Pancreas (tissue), 10 donors: Measurements from ENCODE around the gene PKP4. TPM values are rescaled to one million over a fixed set of nuclear protein-coding genes. Genes with fewer than 3 reads are reported as not detected.

Experiments
- ATAC-seq, 4 donors: fragments of 200-7000 bp; cut with Tn5 transposase; one replicate each; pipeline versions ENCODE4 v1.8.0 to v1.9.1; 2020; ENCODE audit warnings: mild to moderate bottlenecking in 4 of 4, moderate library complexity in 4 of 4
- DNase-seq, 6 donors: peaks; one replicate each; pipeline ENCODE4 v3.0.0-alpha.2; 2020
- FAIRE-seq: peaks from 2 replicates; lab custom pipeline; 2012; peaks lifted over from hg19 to GRCh38; lab: Jason Lieb, UNC
- H3K27ac ChIP-seq, 4 donors: fragments of 200-600 bp; sonication (generic); 1 replicate in 3 of 4; 2 replicates in 1 of 4; pipeline versions ENCODE4 v1.5.0 to v1.8.0; 2020
- H3K27me3 ChIP-seq, 4 donors: fragments of 200-600 bp; one replicate each; pipeline ENCODE4 v1.8.0; 2021
- H3K36me3 ChIP-seq, 3 donors: fragments of 200-600 bp; sonication (generic) in 1 of 3; one replicate each; pipeline versions ENCODE4 v1.5.0 to v1.8.0; 2020 to 2021
- H3K4me1 ChIP-seq, 3 donors: fragments of 200-600 bp; one replicate each; pipeline ENCODE4 v1.8.0; 2021
- H3K4me3 ChIP-seq, 4 donors: fragments of 200-600 bp; sonication (generic) in 2 of 4; one replicate each; pipeline versions ENCODE4 v1.5.0 to v1.8.0; 2020 to 2021
- H3K9me3 ChIP-seq, 4 donors: fragments of 200-600 bp; one replicate each; pipeline ENCODE4 v1.8.0; 2021
- CTCF ChIP-seq, 4 donors: fragments of 200-600 bp; sonication (generic) in 3 of 4; IDR thresholded peaks; one replicate each; pipeline versions ENCODE4 v1.5.0 to v1.8.0; 2021; ENCODE audit warnings: antibody characterized with exemption in 4 of 4
- WGBS, 2 donors: extraction: QIAGEN DNeasy Blood & Tissue Kit; methylation state at CpG; one replicate each; pipeline ENCODE4 v1.1.7; 2013; 5-methylcytosine and 5-hydroxymethylcytosine counted together
- intact Hi-C, 3 donors: fragments of 100-400 bp; cut with DNase I; formaldehyde crosslinking; loops; one replicate each; pipeline versions ENCODE4 v1.11.1 to v1.14.2; 2022
- polyA plus RNA-seq, 2 donors: library from polyadenylated mRNA; stranded (reverse); fragments of 200-250 nt; gene quantifications; one replicate each; pipeline ENCODE4 v1.2.3, GENCODE V29; 2013
- total RNA-seq, 6 donors: library from RNA; stranded (reverse); fragmentation: NEBNext Ultra II Directional in 4 of 6; extraction: Animal tissue kit (Norgen Biotek cat#: 25700) in 4 of 6; gene quantifications; one replicate each; pipeline versions ENCODE4 v1.2.1 to v1.2.4, GENCODE V29; 2021 to 2023
- donor health status: healthy with polysubstance abuse.
- donor health status: DM: no; HTN: no; CAD: no; lungs with moderate emphysema.
- donor health status: DM: no; HTN: no; CAD: no.
- donor health status: control.
- donor health status: control.
- donor health status: Bipolar disorder and iron deficiency.
- donor health status: DM: yes; HTN: yes; CAD: no.
- donor health status: DM: no; HTN: no; CAD: no.
- donor health status: DM: no; HTN: no; CAD: no.
- donor health status: DM: yes; HTN: yes; CAD: no.

Gene PKP4
- total and polyA plus RNA-seq, 8 donors = 20.4 to 46.2 (median 28.8) TPM

- Histone ChIP-seq H3K27ac (no peak overlapping the region), H3K27me3 (no peaks in the 10 kb centered on the region), H3K36me3 (no peaks in the 10 kb centered on the region), H3K9me3 (no peaks in the 10 kb centered on the region), H3K4me3 (no peak overlapping the region), H3K4me1 (no peaks in the 10 kb centered on the region)
- DNase-seq (no peak), FAIRE-seq (no peak), ATAC-seq (no peak)
- no peak for TF ChIP-seq CTCF (IDR thresholded peaks at IDR 0.05)
- intact Hi-C loops = no loop called here
- WGBS, 2 donors = 95 to 96% methylated on average over 5 of the region's 5 CpGs
Observed at GRCh38 chr2:158533009-158533408, 76.3 kb downstream of the PKP4 start.

GRCh38 chr2:158539176-158540005, 82.6 kb downstream of the PKP4 start:
- Histone ChIP-seq H3K36me3 (no peaks in the 10 kb centered on the region), H3K27ac (peak overlapping the region; percentile 19 to 62 (median 38)), H3K27me3 (no peaks in the 10 kb centered on the region), H3K4me1 (peaks cover 14 to 18% (median 14%) of the 10 kb centered on the region in 3 donors), H3K4me3 (no peak overlapping the region), H3K9me3 (no peaks in the 10 kb centered on the region)
- DNase-seq = peak in 3 of 6 donors; percentile 37 to 66 (median 50)
- TF ChIP-seq CTCF (IDR thresholded peaks at IDR 0.05) = no peak
- intact Hi-C loops = no loop called here
- peak; percentile 94 to 97 (median 96) for ATAC-seq
- FAIRE-seq = peak; percentile 88
- WGBS, 2 donors = 55 to 57% methylated on average over 3 of the region's 3 CpGs

- no peaks in the 10 kb centered on the region for H3K9me3 ChIP-seq
- no peak for DNase-seq
- no peak for ATAC-seq
- no peak overlapping the region for H3K4me3 ChIP-seq
- no peak overlapping the region for H3K27ac ChIP-seq
- no peak for FAIRE-seq
- no peak for TF ChIP-seq CTCF (IDR thresholded peaks at IDR 0.05)
- no peaks in the 10 kb centered on the region for H3K27me3 ChIP-seq
- intact Hi-C loops = no loop called here
- H3K4me1 ChIP-seq = peaks cover 14 to 18% (median 14%) of the 10 kb centered on the region in 3 donors
- H3K36me3 ChIP-seq = no peaks in the 10 kb centered on the region
- 96 to 98% methylated on average over 1 of the region's 1 CpG for WGBS, 2 donors
Observed at GRCh38 chr2:158542577-158542976, 85.8 kb downstream of the PKP4 start.

GRCh38 chr2:158543957-158544356, 87.2 kb downstream of the PKP4 start:
- ATAC-seq = no peak
- no peak for TF ChIP-seq CTCF (IDR thresholded peaks at IDR 0.05)
- no peak for FAIRE-seq
- H3K36me3 ChIP-seq = no peaks in the 10 kb centered on the region
- H3K4me3 ChIP-seq = no peak overlapping the region
- whole genome bisulfite sequencing, 2 donors = 91 to 95% methylated on average over 2 of the region's 2 CpGs
- intact Hi-C loops = no loop called here
- H3K9me3 ChIP-seq = no peaks in the 10 kb centered on the region
- peaks cover 12 to 16% (median 14%) of the 10 kb centered on the region in 3 donors for H3K4me1 ChIP-seq
- no peak overlapping the region for H3K27ac ChIP-seq
- DNase-seq = no peak
- H3K27me3 ChIP-seq = no peaks in the 10 kb centered on the region

GRCh38 chr2:158544998-158545397, 88.2 kb downstream of the PKP4 start:
- FAIRE-seq = no peak
- intact Hi-C loops = no loop called here

More at GRCh38 chr2:158544998-158545397, 88.2 kb downstream of the PKP4 start:
- Histone ChIP-seq H3K4me3 (no peak overlapping the region), H3K27ac (no peak overlapping the region), H3K9me3 (no peaks in the 10 kb centered on the region), H3K4me1 (peaks cover 4 to 6% (median 6%) of the 10 kb centered on the region in 3 donors), H3K36me3 (no peaks in the 10 kb centered on the region), H3K27me3 (no peaks in the 10 kb centered on the region)
- ATAC-seq (no peak), DNase-seq (no peak)
- no peak for TF ChIP-seq CTCF (IDR thresholded peaks at IDR 0.05)
- 88 to 93% methylated on average over 1 of the region's 1 CpG for WGBS, 2 donors
